GM21360 (cell line): ENCODE measurements around the gene TTC4.

Experiments used
- ATAC-seq: cut with Tn5 transposase; IDR thresholded peaks from one replicate; pipeline ENCODE4 v1.9.1; 2021; ENCODE audit warnings: mild to moderate bottlenecking, moderate library complexity; ENCODE audit not compliant: unreplicated experiment

Gene TTC4

DNA sequence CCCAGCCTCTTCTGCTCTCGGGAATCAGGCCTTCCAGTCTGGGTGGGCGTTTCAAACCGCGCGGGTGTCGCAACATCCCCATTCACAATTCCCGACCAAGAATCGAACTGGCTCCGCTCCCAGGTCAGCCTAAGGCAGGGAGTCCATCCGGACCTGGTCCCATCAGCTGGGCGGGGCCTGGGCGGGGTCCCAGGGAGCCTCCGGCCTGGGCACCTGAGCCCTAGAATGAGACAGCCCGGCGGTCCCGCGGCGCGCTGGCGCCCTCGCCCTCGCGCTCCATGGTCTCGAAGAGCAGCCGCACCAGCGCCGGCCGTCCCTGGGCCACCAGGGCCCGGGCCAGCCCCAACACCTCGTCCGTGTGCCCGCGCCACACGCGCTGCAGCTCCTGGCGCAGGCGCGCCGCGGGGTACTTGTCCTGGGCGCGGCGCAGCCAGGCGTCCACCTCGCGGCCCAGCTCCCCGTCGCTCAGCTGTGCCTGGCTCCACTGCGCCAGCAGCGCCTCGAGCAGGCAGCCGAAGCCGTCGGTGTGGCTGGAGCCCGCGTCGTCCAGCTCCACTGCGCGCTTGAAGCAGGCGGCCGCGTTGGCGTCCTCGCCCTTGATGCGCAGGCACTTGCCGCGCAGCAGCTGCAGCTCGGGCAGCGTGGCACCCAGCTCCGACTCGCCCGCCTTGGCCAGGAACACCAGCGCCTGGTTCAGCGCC is 65.5 kb downstream of the TTC4 start:
- no peak for ATAC-seq

DNA sequence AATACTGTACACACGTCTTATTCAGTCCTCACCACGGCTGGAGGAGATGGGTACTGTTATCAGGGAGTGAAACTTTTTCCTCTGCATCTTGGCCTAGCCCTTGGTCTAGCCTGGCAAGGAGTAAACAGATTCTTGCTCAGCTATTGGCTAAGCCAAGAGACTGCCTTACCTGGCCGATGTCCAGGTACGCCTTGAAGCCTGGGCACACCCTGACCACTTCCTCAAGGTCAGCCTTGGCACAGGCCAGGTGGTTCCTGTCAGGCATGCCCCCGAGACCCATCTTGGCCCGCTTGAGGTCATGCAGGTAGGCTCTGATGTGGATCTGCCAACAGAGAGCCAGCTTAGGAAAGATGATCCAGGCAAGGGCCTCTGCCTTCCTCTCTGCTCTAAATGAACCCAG is 66.5 kb downstream of the TTC4 start:
- no peak for ATAC-seq

- ATAC-seq = no peak
These were observed 66.9 kb downstream of the TTC4 start for GRCh38 chr1:54782588-54782987.

- no peak for ATAC-seq
These were observed 68.4 kb downstream of the TTC4 start for GRCh38 chr1:54784066-54784465.

- no peak for ATAC-seq
These were observed 71.1 kb downstream of the TTC4 start for GRCh38 chr1:54786778-54787177.

DNA sequence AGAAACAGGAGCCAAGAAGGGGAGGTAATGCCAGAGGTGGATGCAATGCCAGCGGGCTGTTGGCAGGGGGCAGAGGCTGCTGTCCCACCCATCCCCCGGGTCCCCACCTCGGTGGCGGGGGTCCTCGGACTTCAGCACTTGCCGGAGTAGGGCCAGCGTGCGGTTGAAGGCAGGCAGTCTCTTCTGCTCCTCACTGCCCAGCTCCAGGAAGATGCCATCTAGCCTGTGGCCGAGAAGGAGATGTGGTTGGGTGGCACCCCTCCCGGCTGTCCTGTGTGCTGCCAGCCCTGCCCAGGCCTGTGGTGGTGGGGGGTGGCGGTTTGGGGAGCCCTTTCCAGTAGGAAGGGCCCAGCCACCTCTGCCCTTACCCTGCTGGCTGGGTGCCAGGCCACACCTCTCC is 71.9 kb downstream of the TTC4 start:
- ATAC-seq = no peak

DNA sequence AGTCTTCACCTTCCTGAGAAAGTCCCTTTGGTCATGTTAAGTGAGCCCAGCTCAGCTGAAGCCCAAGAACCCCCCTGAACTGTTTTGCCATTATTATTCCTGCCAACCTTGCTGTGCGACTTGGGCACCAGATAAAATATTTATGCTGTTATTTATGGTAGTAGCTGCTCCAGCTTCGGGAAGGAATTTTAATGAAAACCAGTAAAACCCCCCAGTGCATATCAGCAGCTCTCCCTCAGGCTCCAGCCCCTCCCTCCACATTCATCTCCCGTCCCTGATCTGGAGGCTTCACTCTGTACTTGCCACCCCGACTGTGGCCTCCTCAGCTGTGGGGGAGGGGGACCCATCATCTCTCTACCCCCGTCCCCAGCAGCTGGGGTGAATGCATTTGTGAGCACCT is 72.8 kb downstream of the TTC4 start:
- no peak for ATAC-seq

GRCh38 chr1:54791880-54792522 is 76.3 kb downstream of the TTC4 start:
- no peak for ATAC-seq
